GM21381 (cell line): ENCODE measurements around the gene EIF1B.

Experiments used
- ATAC-seq: cut with Tn5 transposase; IDR thresholded peaks from one replicate; pipeline ENCODE4 v1.9.1; 2021; ENCODE audit warnings: mild to moderate bottlenecking, moderate library complexity; ENCODE audit not compliant: unreplicated experiment

EIF1B gene

GRCh38 chr3:40340541-40341170 is 31.1 kb downstream of the EIF1B start:
- ATAC-seq: no peak

GRCh38 chr3:40341671-40342070 is 32.2 kb downstream of the EIF1B start:
- ATAC-seq: no peak

DNA sequence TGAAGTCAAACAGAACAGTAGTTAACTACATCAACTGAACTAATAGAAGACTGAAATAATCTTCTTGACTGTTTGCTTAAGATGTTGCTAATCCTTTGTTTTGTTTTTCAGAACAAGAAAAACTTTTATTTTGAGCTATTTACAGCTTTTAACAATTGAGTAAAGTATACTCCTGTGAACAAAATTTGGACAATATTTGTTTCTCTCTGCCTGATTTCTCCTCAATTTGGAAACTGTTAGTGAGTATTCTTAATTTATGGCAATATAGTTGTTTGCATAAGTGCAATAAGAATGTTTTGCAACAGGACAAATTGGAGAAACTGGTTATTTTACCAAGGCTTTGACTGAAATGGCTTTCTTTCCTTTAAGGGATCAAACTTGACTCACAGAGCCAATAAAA is 41.0 kb downstream of the EIF1B start:
- no peak for ATAC-seq

DNA sequence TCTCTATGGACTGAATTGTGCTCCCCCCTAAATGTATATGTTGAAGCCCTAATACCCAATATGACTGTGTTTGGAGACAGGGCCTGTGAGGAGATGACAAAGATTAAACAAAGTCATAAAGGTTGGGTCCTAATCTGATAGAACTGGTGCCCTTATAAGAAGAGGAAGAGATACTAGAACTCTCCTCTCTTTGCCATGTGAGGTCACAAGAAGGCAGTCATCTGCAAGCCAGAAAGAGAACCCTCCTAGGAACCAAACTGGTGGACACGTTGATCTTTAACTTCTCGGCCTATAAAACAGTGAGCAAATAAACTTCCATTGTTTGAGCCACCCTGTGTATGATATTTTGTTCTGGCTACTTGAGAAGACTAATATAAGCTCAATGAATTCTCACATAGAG is 45.9 kb downstream of the EIF1B start:
- ATAC-seq: no peak

GRCh38 chr3:40358454-40358853 is 48.9 kb downstream of the EIF1B start:
- no peak for ATAC-seq
